IMR-90 (cell line): Measurements from ENCODE around the gene TMEM184B. TPM values are rescaled to one million over a fixed set of nuclear protein-coding genes. Genes with fewer than 3 reads are reported as not detected.
A peak's percentile ranks its signal among the peaks of the same experiment; 100 is the strongest.

Experiments used
- ATAC-seq: fragments of 200-7000 bp; cut with Tn5 transposase; 2 replicates; pipeline ENCODE4 v1.9.1; 2020; ENCODE audit warnings: low read depth, mild to moderate bottlenecking, moderate library complexity
- BruUV-seq: library from RNA; stranded (reverse); fragments of 400-500 nt; replicated peaks from 2 replicates; lab custom pipeline; 2021; lab: Mats Ljungman, UMichigan
- CTCF ChIA-PET: fragments of 300-600 bp; formaldehyde crosslinking; extraction: SDS; loops from one replicate; lab custom pipeline; 2021; ENCODE audit warnings: antibody characterized with exemption; lab: Yijun Ruan, JAX
- POLR2A ChIA-PET: fragments of 300-600 bp; sonication (Branson Sonifier 250); formaldehyde crosslinking; loops from one replicate; lab custom pipeline; 2022; ENCODE audit warnings: antibody characterized with exemption; ENCODE audit not compliant: unreplicated experiment; lab: Charles Lee
- DNase-seq: peaks from one replicate; pipeline ENCODE4 v3.0.0; 2013
- H2AFZ ChIP-seq: replicated peaks from 2 replicates; pipeline ENCODE3; 2013; ENCODE audit warnings: low read length, mild to moderate bottlenecking; ENCODE audit not compliant: poor library complexity
- H2AK5ac ChIP-seq: 2 replicates; pipeline ENCODE4 v1.6.1; 2013; ENCODE audit warnings: low read depth, low read length, inconsistent platforms
- H2AK9ac ChIP-seq: replicated peaks from 2 replicates; pipeline ENCODE3; 2013; ENCODE audit warnings: mild to moderate bottlenecking, low read depth, low read length, moderate library complexity; ENCODE audit not compliant: poor library complexity
- H2BK120ac ChIP-seq: 2 replicates; pipeline ENCODE4 v1.6.1; 2013; ENCODE audit warnings: low read depth, low read length, inconsistent platforms
- H2BK15ac ChIP-seq: 3 replicates; pipeline ENCODE4 v1.6.1; 2013; ENCODE audit warnings: low read depth, low read length, inconsistent platforms
- H2BK20ac ChIP-seq: 2 replicates; pipeline ENCODE4 v1.6.1; 2013; ENCODE audit warnings: low read depth, mild to moderate bottlenecking, inconsistent platforms, low read length, moderate library complexity
- H2BK5ac ChIP-seq: 2 replicates; pipeline ENCODE4 v1.6.1; 2013; ENCODE audit warnings: mild to moderate bottlenecking, low read depth, low read length, inconsistent platforms; ENCODE audit not compliant: poor library complexity, severe bottlenecking
- H3K14ac ChIP-seq: replicated peaks from 2 replicates; pipeline ENCODE4 v1.6.1; 2013; ENCODE audit warnings: low read depth, low read length, inconsistent platforms
- H3K18ac ChIP-seq: 2 replicates; pipeline ENCODE4 v1.6.1; 2013; ENCODE audit warnings: low read depth, low read length, control low read depth
- H3K23ac ChIP-seq: 2 replicates; pipeline ENCODE4 v1.6.1; 2013; ENCODE audit warnings: low read depth, low read length, inconsistent platforms
- H3K27ac ChIP-seq: 2 replicates; pipeline ENCODE4 v1.5.1; 2013; ENCODE audit warnings: mild to moderate bottlenecking, control low read depth, low read length; ENCODE audit not compliant: insufficient read depth
- H3K27me3 ChIP-seq: 2 replicates; pipeline ENCODE4 v1.6.1; 2013; ENCODE audit warnings: low read length; ENCODE audit not compliant: control insufficient read depth, insufficient read depth
- H3K36me3 ChIP-seq: 2 replicates; pipeline ENCODE4 v1.6.1; 2013; ENCODE audit warnings: low read length, mixed read lengths; ENCODE audit not compliant: control insufficient read depth, insufficient read depth
- H3K4ac ChIP-seq: 2 replicates; pipeline ENCODE4 v1.6.1; 2013; ENCODE audit warnings: low read depth, low read length, inconsistent platforms
- H3K4me1 ChIP-seq: 2 replicates; pipeline ENCODE4 v1.6.1; 2013; ENCODE audit warnings: low read length, mixed read lengths; ENCODE audit not compliant: control insufficient read depth, insufficient read depth
- H3K4me2 ChIP-seq: 2 replicates; pipeline ENCODE4 v1.6.1; 2013; ENCODE audit warnings: low read depth, mild to moderate bottlenecking, control low read depth, low read length, moderate library complexity
- H3K4me3 ChIP-seq: 2 replicates; pipeline ENCODE4 v1.5.1; 2013; ENCODE audit warnings: low read depth, mild to moderate bottlenecking, control low read depth, low read length, moderate library complexity; ENCODE audit not compliant: insufficient read depth
- H3K56ac ChIP-seq: 2 replicates; pipeline ENCODE4 v1.6.1; 2013; ENCODE audit warnings: low read length, inconsistent platforms; ENCODE audit not compliant: insufficient read depth; ENCODE audit errors: extremely low read depth
- H3K79me1 ChIP-seq, 2 experiments: 2 replicates each; pipeline ENCODE4 v1.6.1; 2013; ENCODE audit warnings: low read length in 2 of 2, inconsistent platforms in 1 of 2, low read depth in 1 of 2
- H3K9ac ChIP-seq: 2 replicates; pipeline ENCODE4 v1.6.1; 2013; ENCODE audit warnings: low read depth, low read length, control low read depth
- H3K9me1 ChIP-seq: 2 replicates; pipeline ENCODE4 v1.6.1; 2013; ENCODE audit warnings: low read length, inconsistent platforms; ENCODE audit not compliant: insufficient read depth
- H3K9me3 ChIP-seq: 2 replicates; pipeline ENCODE4 v1.6.1; 2013; ENCODE audit warnings: low read length; ENCODE audit not compliant: control insufficient read depth, insufficient read depth
- H4K20me1 ChIP-seq: 2 replicates; pipeline ENCODE4 v1.6.1; 2013; ENCODE audit warnings: low read length, inconsistent platforms; ENCODE audit not compliant: insufficient read depth
- H4K5ac ChIP-seq: 2 replicates; pipeline ENCODE4 v1.6.1; 2013; ENCODE audit warnings: mild to moderate bottlenecking, low read depth, low read length, control low read depth
- H4K8ac ChIP-seq, 2 experiments: 2 replicates each; pipeline ENCODE4 v1.6.1; 2013; ENCODE audit warnings: low read depth in 2 of 2, low read length in 2 of 2, control low read depth in 1 of 2, inconsistent platforms in 1 of 2
- H4K91ac ChIP-seq: 2 replicates; pipeline ENCODE4 v1.6.1; 2013; ENCODE audit warnings: low read depth, low read length, inconsistent platforms; ENCODE audit not compliant: insufficient read depth
- BHLHE40 ChIP-seq: fragments of 150-350 bp; IDR thresholded peaks from 2 replicates; pipeline ENCODE4 v1.6.1; 2016; ENCODE audit warnings: mild to moderate bottlenecking, low read depth, low read length
- CEBPB ChIP-seq: IDR thresholded peaks from 2 replicates; pipeline ENCODE4 v1.6.1; 2012; ENCODE audit warnings: low read depth, low read length, improper control_type of control experiment
- CHD1 ChIP-seq: IDR thresholded peaks from 2 replicates; pipeline ENCODE4 v1.6.1; 2012; ENCODE audit warnings: low read depth, low read length, improper control_type of control experiment
- MAFK ChIP-seq: IDR thresholded peaks from 2 replicates; pipeline ENCODE4 v1.6.1; 2012; ENCODE audit warnings: low read depth, low read length, improper control_type of control experiment
- MAZ ChIP-seq: IDR thresholded peaks from 2 replicates; pipeline ENCODE4 v1.6.1; 2012; ENCODE audit warnings: low read depth, mild to moderate bottlenecking, low read length, improper control_type of control experiment, moderate library complexity, borderline replicate concordance
- NFE2L2 ChIP-seq: fragments of 150-350 bp; IDR thresholded peaks from 2 replicates; pipeline ENCODE4 v1.6.1; 2016; ENCODE audit warnings: low read depth, mild to moderate bottlenecking, low read length
- POLR2A ChIP-seq: IDR thresholded peaks from 2 replicates; pipeline ENCODE4 v1.6.1; 2012; ENCODE audit warnings: mild to moderate bottlenecking, low read depth, low read length
- RAD21 ChIP-seq: IDR thresholded peaks from 2 replicates; pipeline ENCODE4 v1.6.1; 2012; ENCODE audit warnings: low read length, improper control_type of control experiment
- RCOR1 ChIP-seq: IDR thresholded peaks from 2 replicates; pipeline ENCODE4 v1.6.1; 2012; ENCODE audit warnings: mild to moderate bottlenecking, low read length, improper control_type of control experiment; ENCODE audit not compliant: insufficient replicate concordance
- RFX5 ChIP-seq: IDR thresholded peaks from 2 replicates; pipeline ENCODE4 v1.8.0; 2012; ENCODE audit warnings: low read depth, mild to moderate bottlenecking, low read length, moderate library complexity
- SMC3 ChIP-seq: fragments of 150-350 bp; IDR thresholded peaks from 2 replicates; pipeline ENCODE4 v1.6.1; 2016; ENCODE audit warnings: low read depth, mild to moderate bottlenecking, antibody characterized with exemption, low read length, moderate library complexity
- WGBS, 2 experiments: methylation state at CpG; one replicate each; pipeline versions ENCODE4 v1.1.5 to v1.1.7; 2013; ENCODE audit warnings: missing lambda C conversion rate in 2 of 2; ENCODE audit not compliant: insufficient read length in 1 of 2; ENCODE audit errors: extremely low coverage in 2 of 2; 5-methylcytosine and 5-hydroxymethylcytosine counted together
- dilution Hi-C: fragments of 300-500 bp; cut with HindIII; formaldehyde crosslinking; loops from one replicate; pipeline ENCODE4 v1.14.3; 2018; ENCODE audit warnings: low sequenced_read_pairs; ENCODE audit not compliant: unreplicated experiment
- in situ Hi-C: fragments of 300-500 bp; cut with MboI; formaldehyde crosslinking; loops from 3 replicates; pipeline ENCODE4 v1.14.3; 2019; ENCODE audit warnings: low sequenced_read_pairs, inconsistent platforms, mixed read lengths
- intact Hi-C: fragments of 100-400 bp; cut with micrococcal nuclease; formaldehyde crosslinking; loops from 2 replicates; pipeline ENCODE4 v1.10.0; 2022
- polyA plus RNA-seq, 3 experiments: library from polyadenylated mRNA; depleted of rRNA; stranded (reverse); fragments of >200 nt; gene quantifications; 2 replicates each; pipeline ENCODE4 v1.2.3, GENCODE V29; 2012; ENCODE audit warnings: low replicate concordance in 1 of 3
- total RNA-seq: library from RNA; depleted of rRNA; stranded (reverse); fragments of >200 nt; gene quantifications from 2 replicates; pipeline ENCODE4 v1.2.3, GENCODE V29; 2012
- TF ChIP-seq, protein P1 (sequence below): conservative IDR thresholded peaks from 2 replicates; pipeline ENCODE4 v1.5.1; 2012; ENCODE audit warnings: mild to moderate bottlenecking, low read depth, low read length, improper control_type of control experiment
- TF ChIP-seq, protein P2 (sequence below): fragments of 150-350 bp; IDR thresholded peaks from 2 replicates; pipeline ENCODE4 v1.6.1; 2017; ENCODE audit warnings: mild to moderate bottlenecking, antibody characterized with exemption, low read length, low read depth

The TMEM184B gene
- total and polyA plus RNA-seq, 2 of the 4 experiments (the other 2 are of a cell fraction) = 9.1 to 81.1 TPM

DNA sequence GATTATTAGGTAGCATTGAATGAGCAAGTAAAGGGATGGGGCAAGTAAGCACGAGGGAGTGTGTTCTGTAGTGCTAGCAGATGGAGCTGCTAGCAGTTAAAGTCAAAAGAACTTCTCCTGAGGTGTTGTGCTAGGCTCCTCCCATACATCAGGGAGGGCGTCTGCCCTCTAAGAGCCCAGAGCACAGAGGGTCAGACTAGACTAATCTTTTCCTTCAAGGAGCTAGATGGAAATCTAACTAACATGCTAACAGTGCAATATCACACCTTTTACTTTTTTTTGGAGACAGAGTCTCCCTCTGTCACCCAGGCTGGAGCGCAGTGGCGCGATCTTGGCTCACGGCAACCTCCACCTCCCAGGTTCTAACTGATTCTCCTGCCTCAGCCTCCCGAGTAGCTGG is 88.0 kb downstream of the TMEM184B start:
- peak overlapping the region; percentile 45; the same call in 1 of the 2 replicates for H3K4ac ChIP-seq
- no peak overlapping the region for H3K4me2 ChIP-seq
- dilution Hi-C loops (no loop called here), in situ Hi-C loops (no loop called here), intact Hi-C loops (no loop called here)
- no peak for TF ChIP-seq POLR2A
- no peak for TF ChIP-seq RCOR1
- no peak for TF ChIP-seq RAD21
- no peak for TF ChIP-seq MAFK
- TF ChIP-seq NFE2L2 = no peak
- TF ChIP-seq, protein P1, sequence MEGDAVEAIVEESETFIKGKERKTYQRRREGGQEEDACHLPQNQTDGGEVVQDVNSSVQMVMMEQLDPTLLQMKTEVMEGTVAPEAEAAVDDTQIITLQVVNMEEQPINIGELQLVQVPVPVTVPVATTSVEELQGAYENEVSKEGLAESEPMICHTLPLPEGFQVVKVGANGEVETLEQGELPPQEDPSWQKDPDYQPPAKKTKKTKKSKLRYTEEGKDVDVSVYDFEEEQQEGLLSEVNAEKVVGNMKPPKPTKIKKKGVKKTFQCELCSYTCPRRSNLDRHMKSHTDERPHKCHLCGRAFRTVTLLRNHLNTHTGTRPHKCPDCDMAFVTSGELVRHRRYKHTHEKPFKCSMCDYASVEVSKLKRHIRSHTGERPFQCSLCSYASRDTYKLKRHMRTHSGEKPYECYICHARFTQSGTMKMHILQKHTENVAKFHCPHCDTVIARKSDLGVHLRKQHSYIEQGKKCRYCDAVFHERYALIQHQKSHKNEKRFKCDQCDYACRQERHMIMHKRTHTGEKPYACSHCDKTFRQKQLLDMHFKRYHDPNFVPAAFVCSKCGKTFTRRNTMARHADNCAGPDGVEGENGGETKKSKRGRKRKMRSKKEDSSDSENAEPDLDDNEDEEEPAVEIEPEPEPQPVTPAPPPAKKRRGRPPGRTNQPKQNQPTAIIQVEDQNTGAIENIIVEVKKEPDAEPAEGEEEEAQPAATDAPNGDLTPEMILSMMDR = no peak
- no peak for TF ChIP-seq CEBPB
- TF ChIP-seq RFX5 = no peak
- TF ChIP-seq MAZ = no peak
- TF ChIP-seq, protein P2, sequence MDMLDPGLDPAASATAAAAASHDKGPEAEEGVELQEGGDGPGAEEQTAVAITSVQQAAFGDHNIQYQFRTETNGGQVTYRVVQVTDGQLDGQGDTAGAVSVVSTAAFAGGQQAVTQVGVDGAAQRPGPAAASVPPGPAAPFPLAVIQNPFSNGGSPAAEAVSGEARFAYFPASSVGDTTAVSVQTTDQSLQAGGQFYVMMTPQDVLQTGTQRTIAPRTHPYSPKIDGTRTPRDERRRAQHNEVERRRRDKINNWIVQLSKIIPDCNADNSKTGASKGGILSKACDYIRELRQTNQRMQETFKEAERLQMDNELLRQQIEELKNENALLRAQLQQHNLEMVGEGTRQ = no peak
- TF ChIP-seq SMC3 = no peak
- no peak for TF ChIP-seq BHLHE40
- TF ChIP-seq CHD1 = no peak
- H3K36me3 ChIP-seq = no peaks in the 10 kb centered on the region
- H3K4me1 ChIP-seq = peaks cover 16% of the 10 kb centered on the region
- H4K91ac ChIP-seq = no peak overlapping the region
- no peak overlapping the region for H3K9ac ChIP-seq
- no peak overlapping the region for H2BK20ac ChIP-seq
- ChIA-PET POLR2A (no interaction called here), CTCF (no interaction called here)
- no peak overlapping the region for H2BK5ac ChIP-seq
- no peaks in the 10 kb centered on the region; the same call in 1 of the 2 replicates for H4K20me1 ChIP-seq
- no peak overlapping the region for H4K5ac ChIP-seq
- H3K79me1 ChIP-seq = peaks cover 4 to 10% of the 10 kb centered on the region in 2 experiments; a peak in 3 of 4 replicates
- no peak for ATAC-seq
- no peak overlapping the region for H3K14ac ChIP-seq
- H3K27me3 ChIP-seq = no peaks in the 10 kb centered on the region
- no peak overlapping the region for H2BK15ac ChIP-seq
- no peak overlapping the region for H2AK9ac ChIP-seq
- 83% methylated on average over 4 of the region's 7 CpGs; no CpG with 5 or more reads in 1 of the 2 experiments for WGBS, 2 experiments
- H3K23ac ChIP-seq = no peak overlapping the region
- no peak overlapping the region for H3K56ac ChIP-seq
- no peak overlapping the region for H3K27ac ChIP-seq
- H3K9me1 ChIP-seq = peaks cover 13% of the 10 kb centered on the region
- H4K8ac ChIP-seq = no peak overlapping the region
- no peak overlapping the region for H2BK120ac ChIP-seq
- no peaks in the 10 kb centered on the region for H3K9me3 ChIP-seq
- H2AK5ac ChIP-seq = no peak overlapping the region
- no peak overlapping the region for H3K4me3 ChIP-seq
- DNase-seq = no peak
- no peak overlapping the region for H3K18ac ChIP-seq
- BruUV-seq = no TSS peak
- no peak overlapping the region for H2AFZ ChIP-seq
